HG03354 (cell line): ENCODE measurements around the gene NSG1.

ENCODE experiments used
- ATAC-seq: cut with Tn5 transposase; IDR thresholded peaks from one replicate; pipeline ENCODE4 v1.9.1; 2021; ENCODE audit warnings: mild to moderate bottlenecking; ENCODE audit not compliant: unreplicated experiment, poor library complexity, severe bottlenecking

The NSG1 gene

GRCh38 chr4:4368809-4369580, 17.9 kb upstream of the NSG1 start:
- no peak for ATAC-seq

GRCh38 chr4:4374388-4375098, 12.4 kb upstream of the NSG1 start:
- no peak for ATAC-seq

GRCh38 chr4:4376074-4376473, 10.8 kb upstream of the NSG1 start:
- ATAC-seq = no peak

- no peak for ATAC-seq
These were observed 9.7 kb upstream of the NSG1 start for GRCh38 chr4:4377191-4377590.

GRCh38 chr4:4377732-4378460, 9.0 kb upstream of the NSG1 start:
- no peak for ATAC-seq

GRCh38 chr4:4379540-4380087, 7.3 kb upstream of the NSG1 start:
- no peak for ATAC-seq

- ATAC-seq = no peak
These were observed 3.8 kb upstream of the NSG1 start for GRCh38 chr4:4383085-4383484.

GRCh38 chr4:4384837-4385236, 2.1 kb upstream of the NSG1 start:
- no peak for ATAC-seq

- ATAC-seq = no peak
These were observed 1.1 kb upstream of the NSG1 start for GRCh38 chr4:4385729-4386295.

- ATAC-seq = no peak
These were observed 586 bp upstream of the NSG1 start for GRCh38 chr4:4386296-4386735.

GRCh38 chr4:4387531-4388310, 819 bp downstream of the NSG1 start:
- no peak for ATAC-seq

GRCh38 chr4:4388311-4388790, 1.4 kb downstream of the NSG1 start:
- no peak for ATAC-seq

- ATAC-seq = no peak
These were observed 2.1 kb downstream of the NSG1 start for GRCh38 chr4:4388836-4389575.

- no peak for ATAC-seq
These were observed 3.1 kb downstream of the NSG1 start for GRCh38 chr4:4390046-4390445.

- ATAC-seq = no peak
These were observed 3.8 kb downstream of the NSG1 start for GRCh38 chr4:4390515-4391240.

- ATAC-seq = no peak
These were observed 5.0 kb downstream of the NSG1 start for GRCh38 chr4:4391866-4392265.

- ATAC-seq = no peak
These were observed 5.7 kb downstream of the NSG1 start for GRCh38 chr4:4392501-4393183.
